ENCODE results near the gene MARCHF10.
"Not testable (repeated sequence)": the region's sequence is repeated elsewhere in the genome, so short reads cannot be mapped to it uniquely, and the experiment has no call there.

MARCHF10 gene

DNA sequence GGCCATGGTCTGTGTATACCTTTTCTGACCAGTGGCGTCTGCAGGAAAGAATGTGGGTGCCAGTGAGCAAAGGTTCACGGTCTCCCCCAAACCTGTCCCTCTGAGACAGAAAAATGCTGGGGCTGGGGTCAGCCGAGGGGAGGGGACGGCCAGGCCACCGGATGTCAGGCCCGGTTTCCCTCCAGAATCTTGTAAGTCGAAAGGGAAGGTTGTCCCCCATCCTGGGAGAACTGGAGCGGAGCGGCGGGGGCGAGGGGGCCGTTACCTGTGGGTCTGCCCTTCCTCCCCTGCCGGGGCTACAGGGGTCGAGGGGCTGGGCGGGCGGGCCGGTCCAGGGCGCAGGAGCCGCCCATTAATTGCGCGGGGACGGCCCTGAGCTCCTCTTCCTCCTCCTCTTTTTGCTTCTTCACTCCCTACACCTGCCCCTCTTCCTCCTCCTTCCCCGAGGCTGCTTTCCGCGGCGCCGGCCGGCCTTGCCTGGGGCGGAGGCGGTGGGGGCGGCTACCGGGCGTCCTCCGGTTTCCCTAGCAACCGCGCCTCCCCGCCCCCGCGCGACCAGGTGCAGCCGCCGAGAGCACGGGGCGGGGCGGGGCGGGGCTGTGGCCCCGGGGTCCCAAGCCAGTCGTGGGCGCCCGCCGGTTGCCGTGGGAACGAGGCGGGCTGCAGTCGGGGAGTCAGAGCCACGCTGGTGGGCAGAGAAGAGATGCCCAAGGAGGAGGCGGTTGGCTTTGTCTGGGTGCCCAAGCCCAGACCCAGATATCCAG is at the start of gene MARCHF10:
TSS of gene MARCHF10 (minus strand) at position 503 of the 764 bp plus-strand sequence. CDS start 6,579 bp downstream, outside the sequence.
- DNase-seq (ENCODE audit: low spot score) = no peak

- no peak for DNase-seq (ENCODE audit: low spot score)
These were observed 49.4 kb upstream of the MARCHF10 start for GRCh38 chr17:62857526-62857925.

GRCh38 chr17:62856594-62856993 is 48.5 kb upstream of the MARCHF10 start:
- no peak for DNase-seq (ENCODE audit: low spot score)

DNA sequence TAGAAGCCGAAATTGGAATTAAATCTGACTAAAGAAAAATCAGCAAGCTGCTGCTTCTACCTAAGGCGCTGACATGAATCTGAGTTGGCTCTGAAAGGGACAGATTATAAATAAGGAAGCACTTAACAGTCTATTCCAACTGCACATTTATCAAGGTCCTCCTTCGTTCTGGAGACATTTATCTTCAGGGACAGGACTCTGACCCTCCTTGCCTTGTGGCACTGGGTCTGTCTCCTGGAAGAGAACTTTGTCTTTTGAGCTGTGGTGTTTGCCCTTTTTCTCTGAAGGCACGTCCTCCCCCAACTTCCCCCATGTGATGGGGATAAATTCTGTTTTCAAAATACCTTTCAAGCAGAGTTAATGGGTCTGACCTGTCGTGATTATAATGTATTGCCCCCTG is 47.0 kb upstream of the MARCHF10 start:
- DNase-seq (ENCODE audit: low spot score) = no peak

- no peak for DNase-seq (ENCODE audit: low spot score)
These were observed 46.1 kb upstream of the MARCHF10 start for GRCh38 chr17:62854098-62854680.

DNA sequence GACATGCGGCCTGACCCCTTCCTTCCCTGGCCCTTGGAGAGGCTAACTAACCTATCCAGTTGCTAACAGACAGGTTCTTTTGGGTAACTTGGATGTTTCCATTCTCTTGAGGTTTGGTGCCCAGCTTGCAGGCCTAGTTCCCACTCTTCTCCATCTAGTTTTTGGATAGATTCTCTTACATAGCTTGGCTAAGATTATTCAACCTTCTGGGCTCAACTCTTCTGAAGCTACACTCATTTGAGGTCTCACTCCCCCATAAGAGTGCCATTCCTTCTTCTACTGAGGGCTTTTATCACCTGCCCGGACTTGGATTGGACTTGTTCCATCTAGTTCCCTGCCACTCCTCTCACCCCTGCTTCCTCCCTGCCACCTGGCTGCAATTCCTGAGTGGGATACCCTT is 44.1 kb upstream of the MARCHF10 start:
- no peak for DNase-seq (ENCODE audit: low spot score)

DNA sequence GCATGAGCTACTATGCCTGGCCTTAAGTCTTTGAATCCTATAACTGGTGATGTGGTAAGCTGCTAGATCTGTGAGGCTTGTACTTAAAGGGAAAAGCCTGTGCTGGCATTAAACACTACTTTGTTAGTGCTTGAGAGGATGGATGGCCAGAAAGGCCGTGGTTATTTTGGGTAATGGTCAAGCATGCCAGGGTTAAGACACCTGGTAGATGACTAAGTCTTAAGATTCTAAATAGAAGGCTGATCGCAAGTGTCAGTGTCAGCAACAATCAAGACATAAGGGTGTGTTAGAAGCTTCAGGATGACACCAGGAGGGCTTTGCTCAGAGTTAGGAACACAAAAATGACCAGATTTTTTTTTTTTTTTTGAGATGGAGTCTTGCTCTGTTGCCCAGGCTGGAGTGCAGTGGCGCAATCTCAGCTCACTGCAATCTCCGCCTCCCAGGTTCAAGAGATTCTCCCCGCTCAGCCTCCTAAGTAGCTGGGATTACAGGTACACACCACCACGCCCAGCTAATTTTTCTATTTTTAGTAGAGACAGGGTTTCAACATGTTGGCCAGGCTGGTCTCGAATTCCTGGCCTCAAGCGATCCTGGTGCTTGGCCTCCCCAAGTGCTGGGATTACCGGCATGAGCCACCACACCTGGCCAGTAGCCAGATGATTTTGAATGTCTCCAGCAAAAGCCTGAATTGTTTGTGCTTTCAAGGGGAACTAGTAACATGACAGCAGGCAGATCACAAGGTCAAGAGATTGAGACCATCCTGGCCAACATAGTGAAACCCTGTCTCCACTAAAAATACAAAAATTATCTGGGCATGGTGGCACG is 41.7 kb upstream of the MARCHF10 start:
- not testable (repeated sequence) for DNase-seq (ENCODE audit: low spot score)

DNA sequence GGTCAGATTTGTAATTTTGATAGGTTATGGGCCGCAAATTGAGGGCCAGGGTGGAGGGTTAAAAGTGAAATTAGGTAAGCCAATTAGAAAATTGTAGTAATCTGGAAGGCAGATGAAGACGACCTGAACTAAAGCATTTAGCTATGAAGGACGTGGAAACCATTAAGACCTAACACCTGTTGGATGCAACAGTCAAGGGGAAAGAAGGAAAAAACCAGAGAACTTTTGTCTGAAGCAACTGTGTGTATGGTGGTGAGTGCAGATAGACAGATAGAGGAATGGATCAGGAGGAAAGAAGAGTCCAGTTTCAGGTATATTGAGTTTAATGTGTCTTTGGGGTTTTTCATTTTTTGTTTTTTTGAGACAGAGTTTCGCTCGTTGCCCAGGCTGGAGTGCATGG is 40.2 kb upstream of the MARCHF10 start:
- DNase-seq (ENCODE audit: low spot score) = no peak

DNA sequence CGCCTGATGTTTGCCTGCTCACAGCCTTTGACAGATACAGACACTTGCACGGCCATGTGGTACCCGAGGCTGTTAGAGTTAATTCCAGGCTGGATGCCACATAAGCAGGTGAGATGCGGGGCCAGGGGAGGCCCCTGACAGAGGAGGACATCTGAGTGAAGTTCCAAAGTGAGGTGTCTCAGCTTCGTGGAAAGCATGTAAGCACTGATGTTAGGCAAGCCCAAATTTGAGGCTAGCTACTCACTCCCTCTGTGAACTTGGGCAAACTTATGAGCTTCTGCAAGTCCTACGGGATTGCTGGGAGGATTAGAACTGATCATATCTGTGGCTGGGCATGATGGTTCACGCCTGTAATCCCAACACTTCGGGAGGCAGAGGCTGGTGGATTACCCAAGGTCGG is 39.3 kb upstream of the MARCHF10 start:
- DNase-seq (ENCODE audit: low spot score) = no peak

- DNase-seq (ENCODE audit: low spot score) = no peak
These were observed 32.8 kb upstream of the MARCHF10 start for GRCh38 chr17:62840871-62841270.

DNA sequence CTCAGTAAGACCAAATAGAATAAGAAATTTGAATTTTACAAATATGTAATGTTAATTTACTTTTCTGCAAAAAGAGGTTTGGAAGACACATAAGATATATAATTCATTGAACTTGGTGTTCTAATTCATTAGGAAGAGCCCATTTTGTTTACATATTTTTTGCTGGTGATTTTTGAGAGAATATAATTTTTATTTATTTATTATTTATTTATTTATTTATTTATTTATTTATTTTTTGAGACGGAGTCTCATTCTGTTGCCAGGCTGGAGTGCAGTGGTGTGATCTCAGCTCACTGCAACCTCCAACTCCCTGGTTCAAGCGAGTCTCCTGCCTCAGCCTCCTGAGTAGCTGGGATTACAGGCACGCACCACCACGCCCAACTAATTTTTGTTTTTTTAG is 25.7 kb upstream of the MARCHF10 start:
- DNase-seq (ENCODE audit: low spot score) = not testable (repeated sequence)

- no peak for DNase-seq (ENCODE audit: low spot score)
These were observed 24.3 kb upstream of the MARCHF10 start for GRCh38 chr17:62832405-62832804.

DNA sequence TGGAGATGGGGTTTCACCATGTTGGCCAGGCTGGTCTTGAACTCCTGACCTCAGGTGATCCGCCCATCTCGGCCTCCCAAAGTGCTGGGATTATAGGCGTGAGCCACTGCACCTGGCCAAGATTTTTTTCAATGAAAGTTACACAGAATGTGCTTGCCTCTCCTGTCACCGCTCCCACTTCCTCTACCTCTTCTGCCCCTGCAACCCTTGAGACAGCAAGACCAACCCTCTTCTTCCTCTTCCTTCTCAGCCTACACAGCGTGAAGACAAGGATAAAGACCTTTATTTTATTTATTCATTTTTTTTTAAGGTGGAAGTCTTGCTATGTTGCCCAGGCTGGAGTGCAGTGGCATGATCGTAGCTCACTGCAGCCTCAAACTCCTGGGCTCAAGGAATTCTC is 23.0 kb upstream of the MARCHF10 start:
- not testable (repeated sequence) for DNase-seq (ENCODE audit: low spot score)

GRCh38 chr17:62827746-62828485 is 19.8 kb upstream of the MARCHF10 start:
- no peak for DNase-seq (ENCODE audit: low spot score)

GRCh38 chr17:62826956-62827355 is 18.8 kb upstream of the MARCHF10 start:
- no peak for DNase-seq (ENCODE audit: low spot score)

DNA sequence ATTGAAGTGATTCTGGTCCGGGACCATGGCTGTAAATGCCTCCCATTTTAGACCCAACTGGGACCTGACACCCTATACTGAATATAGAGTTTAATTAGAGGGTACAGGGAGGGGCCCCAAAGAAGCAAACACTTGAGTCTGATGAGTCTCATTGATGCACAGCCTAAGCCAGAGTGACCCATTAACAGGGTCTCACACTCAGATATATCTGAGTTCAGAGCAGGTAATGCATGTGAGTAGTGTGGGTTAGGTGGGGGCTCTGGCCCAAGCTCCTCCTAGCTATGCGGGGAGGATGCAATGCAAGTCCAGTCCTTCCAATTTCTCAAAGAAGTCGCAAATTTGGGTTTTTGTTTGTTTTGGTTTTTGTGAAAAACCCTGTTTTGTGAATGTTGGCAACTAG is 17.1 kb upstream of the MARCHF10 start:
- DNase-seq (ENCODE audit: low spot score) = no peak

DNA sequence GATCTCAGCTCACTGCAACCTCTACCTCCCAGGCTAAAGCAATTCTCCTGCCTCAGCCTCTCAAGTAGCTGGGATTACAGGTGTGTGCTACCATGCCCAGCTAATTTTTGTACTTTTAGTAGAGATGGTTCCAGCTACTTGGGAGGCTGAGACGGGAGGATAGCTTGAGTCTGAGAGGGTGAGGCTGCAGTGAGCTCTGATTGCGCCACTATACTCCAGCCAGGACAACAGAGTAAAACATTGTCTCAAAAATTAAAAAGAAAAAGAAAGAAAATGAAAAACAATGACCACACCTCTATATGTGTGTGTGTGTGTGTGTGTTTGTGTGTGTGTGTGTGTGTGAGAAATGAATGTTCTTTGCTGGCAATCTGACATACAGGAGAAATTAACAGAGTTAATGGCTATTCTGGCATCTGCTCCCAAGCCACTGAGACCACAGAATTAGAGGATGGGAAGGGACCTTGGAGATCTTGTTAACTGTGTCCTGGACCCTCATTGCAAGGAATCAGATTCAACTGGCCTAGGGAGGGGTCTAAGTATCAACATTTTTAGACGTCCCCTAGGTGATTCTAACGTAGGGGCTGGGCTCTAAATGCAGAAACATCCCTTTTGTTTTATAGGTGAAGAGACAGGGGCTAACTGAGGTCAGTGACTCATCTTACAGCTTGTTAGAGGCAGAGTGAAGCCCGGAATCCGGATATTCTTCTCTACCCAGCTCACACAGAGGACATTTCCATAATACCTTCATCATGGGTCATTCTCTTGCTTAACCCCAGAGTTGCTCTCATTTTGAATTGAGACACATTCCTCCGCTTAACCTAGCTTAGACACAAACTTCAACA is 16.4 kb upstream of the MARCHF10 start:
- DNase-seq (ENCODE audit: low spot score) = no peak

DNA sequence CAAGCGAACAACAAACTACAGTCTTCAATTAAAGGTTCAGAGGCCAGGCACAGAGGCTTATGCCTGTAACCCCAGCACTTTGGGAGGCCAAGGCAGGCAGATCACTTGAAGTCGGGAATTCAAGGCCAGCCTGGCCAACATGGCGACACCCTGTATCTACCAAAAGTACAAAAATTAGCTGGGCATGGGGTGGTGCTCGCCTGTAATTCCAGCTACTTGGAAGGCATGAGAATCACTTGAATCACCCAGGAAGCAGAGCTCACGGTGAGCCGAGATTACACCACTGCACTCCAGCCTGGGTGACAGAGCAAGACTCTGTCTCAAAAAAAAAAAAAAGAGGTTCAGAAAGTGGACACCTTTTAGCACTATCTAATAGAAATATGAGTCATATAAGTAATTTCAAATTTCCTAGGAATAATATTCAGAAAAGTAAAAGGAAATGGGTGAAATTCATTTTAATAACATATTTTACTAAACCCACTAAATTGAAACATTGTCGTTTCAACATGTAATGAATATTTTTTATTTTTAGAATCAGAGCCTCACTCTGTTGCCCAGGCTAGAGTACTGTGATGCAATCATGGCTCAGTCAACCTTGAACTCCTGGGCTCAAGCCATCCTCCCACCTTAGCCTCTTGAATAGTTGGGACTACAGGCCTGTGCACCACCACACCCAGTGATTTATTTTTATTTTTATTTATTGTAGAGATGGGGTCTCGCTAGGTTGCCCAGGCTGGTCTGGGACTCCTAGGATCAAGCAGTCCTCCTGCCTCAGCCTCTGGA is 15.2 kb upstream of the MARCHF10 start:
- DNase-seq (ENCODE audit: low spot score) = no peak

DNA sequence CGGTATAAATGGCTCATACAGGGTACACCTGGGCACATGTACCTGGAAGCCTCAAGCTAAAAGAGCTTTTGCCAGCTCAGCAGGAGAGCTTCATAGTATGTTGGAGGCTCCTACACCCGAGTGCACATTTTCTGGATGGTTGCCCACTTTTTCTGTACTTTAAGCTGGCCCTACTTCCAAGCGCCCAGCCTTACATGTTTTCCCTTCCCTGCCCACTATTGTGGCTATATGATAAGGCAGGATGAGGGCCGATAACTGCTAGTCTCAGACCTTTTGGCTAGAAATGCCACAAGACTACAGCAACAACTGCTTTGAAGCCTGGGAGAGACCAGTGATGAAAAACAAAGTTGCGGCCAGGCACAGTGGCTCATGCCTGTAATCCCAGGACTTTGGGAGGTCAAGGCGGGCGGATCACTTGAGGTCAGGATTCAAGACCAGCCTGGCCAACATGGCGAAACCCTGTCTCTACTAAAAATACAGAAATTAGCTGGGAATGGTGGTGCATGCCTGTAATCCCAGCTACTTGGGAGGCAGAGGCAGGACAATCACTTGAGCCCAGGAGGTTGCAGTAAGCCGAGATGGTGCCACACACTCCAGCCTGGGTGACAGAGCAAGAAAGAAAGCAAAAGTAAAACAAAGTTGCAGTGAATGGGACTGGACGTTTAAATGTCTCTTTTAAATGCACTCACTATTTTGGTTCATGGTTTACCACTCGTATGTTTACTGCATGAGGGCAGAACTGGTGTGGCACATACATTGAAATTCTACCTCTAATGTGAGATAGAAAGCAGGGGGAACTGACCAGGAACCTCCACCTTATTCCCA is 14.2 kb upstream of the MARCHF10 start:
- no peak for DNase-seq (ENCODE audit: low spot score)

Data from activated CD4-positive, alpha-beta T cell treated with anti-CD3 and anti-CD28 coated beads, Interleukin-2, Interleukin-4, amounts not matched to agents 100 ng/mL and 50 ng/mL, durations not matched to agents 16 hours and 8 hours (primary cell).